ENCODE data around the gene BICC1.

- TF ChIP-seq POLR2AphosphoS5 (IDR thresholded peaks at IDR 0.05) (no peak), CTCF (IDR thresholded peaks at IDR 0.05 in 8 of 11, conservative IDR thresholded peaks at IDR 0.05 in 3 of 11) (no peak)
Measured at GRCh38 chr10:58578366-58578765, 65.7 kb downstream of the BICC1 start.

Data from spleen (tissue), 7 donors.